CD4-positive, alpha-beta T cell (primary cell): Measurements from ENCODE around the gene EDEM2. TPM values are rescaled to one million over a fixed set of nuclear protein-coding genes. Genes with fewer than 3 reads are reported as not detected.

ENCODE experiments used
- ATAC-seq: fragments of 200-7000 bp; cut with Tn5 transposase; one replicate; pipeline ENCODE4 v1.10.0; 2022; ENCODE audit warnings: mild to moderate bottlenecking; ENCODE audit not compliant: poor library complexity
- CTCF ChIA-PET: fragments of 350-600 bp; sonication (Branson Sonifier 250); formaldehyde crosslinking; loops from one replicate; lab custom pipeline; 2021; ENCODE audit warnings: antibody characterized with exemption, inconsistent platforms; lab: Charles Lee
- POLR2A ChIA-PET: fragments of 350-600 bp; sonication (Branson Sonifier 250); formaldehyde crosslinking; loops from one replicate; lab custom pipeline; 2021; ENCODE audit warnings: antibody characterized with exemption, inconsistent platforms; lab: Charles Lee
- DNase-seq, 14 experiments: peaks; one replicate each; pipeline ENCODE4 v3.0.0-alpha.2; 2013 to 2020; ENCODE audit warnings: mixed read lengths in 2 of 14
- H3K27ac ChIP-seq, 2 donors: one replicate each; pipeline versions ENCODE4 v1.5.1 to v1.7.0; 2013; ENCODE audit warnings: low read length in 2 of 2, low read depth in 1 of 2, mild to moderate bottlenecking in 1 of 2
- H3K27me3 ChIP-seq, 2 experiments: 1 replicate in 1 of 2; 2 replicates in 1 of 2; pipeline versions ENCODE4 v1.6.1 to v1.7.0; 2013; ENCODE audit warnings: low read length in 2 of 2, control low read depth in 1 of 2, mild to moderate bottlenecking in 1 of 2, moderate library complexity in 1 of 2; ENCODE audit not compliant: insufficient read depth in 2 of 2, control insufficient read depth in 1 of 2
- H3K36me3 ChIP-seq: one replicate; pipeline ENCODE4 v1.6.1; 2013; ENCODE audit warnings: low read length, control low read depth; ENCODE audit not compliant: insufficient read depth
- H3K4me1 ChIP-seq: one replicate; pipeline ENCODE4 v1.6.1; 2013; ENCODE audit warnings: low read length, control low read depth; ENCODE audit not compliant: insufficient read depth
- H3K4me3 ChIP-seq: one replicate; pipeline ENCODE4 v1.5.1; 2013; ENCODE audit warnings: mild to moderate bottlenecking, low read length, moderate library complexity
- H3K9me3 ChIP-seq, 2 experiments: 1 replicate in 1 of 2; 2 replicates in 1 of 2; pipeline versions ENCODE4 v1.6.1 to v1.7.0; 2013; ENCODE audit warnings: low read length in 2 of 2, mild to moderate bottlenecking in 2 of 2, control low read depth in 1 of 2, moderate library complexity in 1 of 2; ENCODE audit not compliant: control insufficient read depth in 1 of 2, insufficient read depth in 1 of 2
- H3K27ac Mint-ChIP-seq: one replicate; pipeline ENCODE4 v1.8.0; 2020; ENCODE audit warnings: mixed read lengths
- H3K27me3 Mint-ChIP-seq: one replicate; pipeline ENCODE4 v1.8.0; 2021; ENCODE audit warnings: mixed read lengths
- H3K36me3 Mint-ChIP-seq: one replicate; pipeline ENCODE4 v1.8.0; 2021; ENCODE audit warnings: low read depth, mixed read lengths
- H3K4me1 Mint-ChIP-seq: one replicate; pipeline ENCODE4 v1.8.0; 2021; ENCODE audit warnings: low read depth, mixed read lengths
- H3K4me3 Mint-ChIP-seq: one replicate; pipeline ENCODE4 v1.8.0; 2020; ENCODE audit warnings: mild to moderate bottlenecking, mixed read lengths
- H3K9me3 Mint-ChIP-seq: one replicate; pipeline ENCODE4 v1.8.0; 2020; ENCODE audit warnings: mixed read lengths
- intact Hi-C, 2 experiments: fragments of 100-400 bp; cut with DNase I in 1 of 2; cut with micrococcal nuclease in 1 of 2; formaldehyde crosslinking; loops; one replicate each; pipeline versions ENCODE4 v1.15.1 to v1.9.0; 2023 to 2025; cut with DNase I, micrococcal nuclease
- total RNA-seq, 174 experiments: library from RNA in 2 of 174; stranded (reverse) in 2 of 174; gene quantifications; one replicate each; pipeline ENCODE4 v1.2.3 and lab custom pipeline; 2021 to 2026
- TF ChIP-seq, protein P1 (sequence below): fragments of 200-600 bp; IDR thresholded peaks from one replicate; pipeline ENCODE4 v1.8.0; 2022; ENCODE audit warnings: antibody characterized with exemption, mild to moderate bottlenecking

The EDEM2 gene
- total RNA-seq, 2 experiments from 2014 or later: 12.2 to 12.6 TPM

DNA sequence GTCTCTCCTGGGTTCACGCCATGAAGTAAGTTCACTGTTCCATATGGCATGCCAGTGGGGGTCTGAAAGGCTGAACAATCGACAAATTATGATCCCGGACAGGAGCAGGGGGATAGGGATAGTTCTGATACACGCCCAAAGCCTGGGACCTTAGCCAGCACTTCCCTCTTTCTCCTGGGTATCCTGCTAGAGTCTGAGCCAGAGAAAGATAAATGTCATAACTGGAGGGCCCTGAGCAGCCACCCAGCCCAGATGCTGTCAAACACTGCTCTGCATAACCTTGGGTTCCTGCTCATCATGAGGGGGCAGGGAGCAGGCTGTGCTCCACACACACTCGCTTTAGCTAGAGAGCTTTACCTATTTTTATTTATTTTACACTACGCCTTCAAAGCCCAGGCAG lies 12.3 kb downstream of the EDEM2 start:
- Histone ChIP-seq H3K27me3 (no peaks in the 10 kb centered on the region), H3K4me1 (no peaks in the 10 kb centered on the region), H3K4me3 (no peak overlapping the region), H3K36me3 (peaks cover 91% of the 10 kb centered on the region), H3K9me3 (no peaks in the 10 kb centered on the region), H3K27ac (no peak overlapping the region)
- Mint-ChIP-seq H3K9me3 (no peaks in the 10 kb centered on the region), H3K4me1 (no peaks in the 10 kb centered on the region), H3K4me3 (no peak overlapping the region), H3K27me3 (no peaks in the 10 kb centered on the region), H3K27ac (no peak overlapping the region), H3K36me3 (peaks cover 85% of the 10 kb centered on the region)
- ChIA-PET CTCF (no interaction called here), POLR2A (no interaction called here)
- no peak for DNase-seq
- ATAC-seq: no peak
- TF ChIP-seq, protein P1, sequence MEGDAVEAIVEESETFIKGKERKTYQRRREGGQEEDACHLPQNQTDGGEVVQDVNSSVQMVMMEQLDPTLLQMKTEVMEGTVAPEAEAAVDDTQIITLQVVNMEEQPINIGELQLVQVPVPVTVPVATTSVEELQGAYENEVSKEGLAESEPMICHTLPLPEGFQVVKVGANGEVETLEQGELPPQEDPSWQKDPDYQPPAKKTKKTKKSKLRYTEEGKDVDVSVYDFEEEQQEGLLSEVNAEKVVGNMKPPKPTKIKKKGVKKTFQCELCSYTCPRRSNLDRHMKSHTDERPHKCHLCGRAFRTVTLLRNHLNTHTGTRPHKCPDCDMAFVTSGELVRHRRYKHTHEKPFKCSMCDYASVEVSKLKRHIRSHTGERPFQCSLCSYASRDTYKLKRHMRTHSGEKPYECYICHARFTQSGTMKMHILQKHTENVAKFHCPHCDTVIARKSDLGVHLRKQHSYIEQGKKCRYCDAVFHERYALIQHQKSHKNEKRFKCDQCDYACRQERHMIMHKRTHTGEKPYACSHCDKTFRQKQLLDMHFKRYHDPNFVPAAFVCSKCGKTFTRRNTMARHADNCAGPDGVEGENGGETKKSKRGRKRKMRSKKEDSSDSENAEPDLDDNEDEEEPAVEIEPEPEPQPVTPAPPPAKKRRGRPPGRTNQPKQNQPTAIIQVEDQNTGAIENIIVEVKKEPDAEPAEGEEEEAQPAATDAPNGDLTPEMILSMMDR: no peak
- intact Hi-C loops: no loop called here

DNA sequence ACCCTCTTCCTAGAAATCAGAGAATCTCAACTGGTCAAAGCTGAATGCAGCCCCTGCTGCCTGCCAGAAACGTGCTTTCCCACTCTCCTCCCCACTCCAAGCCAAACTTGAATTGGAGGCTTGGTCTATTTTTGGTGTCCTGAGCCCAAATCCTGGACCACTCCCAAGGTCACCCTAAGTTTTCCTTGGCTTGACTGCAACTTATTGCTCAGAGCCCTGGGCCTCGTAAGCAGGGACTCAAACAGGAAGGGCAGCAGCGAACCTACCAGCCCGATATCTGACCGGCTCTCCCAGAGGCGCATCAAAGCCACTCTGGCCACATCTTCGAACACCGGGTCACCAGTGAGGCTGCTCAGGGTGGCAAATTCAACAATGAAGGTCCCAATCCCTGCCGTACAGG lies 12.7 kb downstream of the EDEM2 start:
- DNase-seq: no peak
- CTCF ChIA-PET: interaction anchor here (1.0 kb wide), 1 partner anchor 11 kb away, joined by 5 read pairs; no protein-coding TSS in a partner anchor
- Histone ChIP-seq H3K27ac (no peak overlapping the region), H3K36me3 (peaks cover 91% of the 10 kb centered on the region), H3K9me3 (no peaks in the 10 kb centered on the region), H3K4me3 (no peak overlapping the region), H3K27me3 (no peaks in the 10 kb centered on the region), H3K4me1 (no peaks in the 10 kb centered on the region)
- H3K4me1 Mint-ChIP-seq: no peaks in the 10 kb centered on the region
- H3K27ac Mint-ChIP-seq: no peak overlapping the region
- no peak overlapping the region for H3K4me3 Mint-ChIP-seq
- ATAC-seq: no peak
- H3K36me3 Mint-ChIP-seq: peaks cover 84% of the 10 kb centered on the region
- POLR2A ChIA-PET: no interaction called here
- H3K9me3 Mint-ChIP-seq: no peaks in the 10 kb centered on the region
- no peaks in the 10 kb centered on the region for H3K27me3 Mint-ChIP-seq
- TF ChIP-seq, protein P1: no peak
- intact Hi-C loops: no loop called here

DNA sequence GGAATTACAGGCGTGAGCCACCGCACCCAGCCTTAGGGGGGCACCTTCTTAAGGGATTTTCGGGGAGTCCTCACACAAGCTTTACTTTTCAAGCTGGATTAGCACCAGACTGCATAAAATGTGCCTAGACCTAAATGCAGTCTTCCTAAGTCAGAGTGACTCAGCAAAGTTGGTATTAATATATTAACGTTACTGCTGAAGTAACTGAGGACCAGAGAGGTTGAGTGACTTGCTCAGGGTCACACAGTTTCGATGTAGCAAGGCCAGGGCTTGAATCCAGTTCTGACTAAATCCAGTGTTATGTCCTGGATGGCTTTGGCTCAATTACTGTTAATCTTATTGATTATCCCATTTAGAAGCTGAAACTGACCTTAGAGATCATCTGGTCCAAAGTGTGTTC lies 13.4 kb downstream of the EDEM2 start:
- Mint-ChIP-seq H3K9me3 (no peaks in the 10 kb centered on the region), H3K36me3 (peaks cover 82% of the 10 kb centered on the region), H3K4me1 (no peaks in the 10 kb centered on the region), H3K27me3 (no peaks in the 10 kb centered on the region), H3K4me3 (no peak overlapping the region), H3K27ac (no peak overlapping the region)
- intact Hi-C loops: no loop called here
- Histone ChIP-seq H3K4me1 (no peaks in the 10 kb centered on the region), H3K9me3 (no peaks in the 10 kb centered on the region), H3K4me3 (no peak overlapping the region), H3K27me3 (no peaks in the 10 kb centered on the region), H3K27ac (no peak overlapping the region), H3K36me3 (peaks cover 89% of the 10 kb centered on the region)
- TF ChIP-seq, protein P1: no peak
- POLR2A ChIA-PET: no interaction called here
- DNase-seq: no peak
- CTCF ChIA-PET: interaction anchor here (1.0 kb wide), 1 partner anchor 11 kb away, joined by 5 read pairs; no protein-coding TSS in a partner anchor
- ATAC-seq: no peak
